GM10847 (cell line): ENCODE data around the gene CKAP2L.

ENCODE experiments used
- POLR2A ChIP-seq: IDR thresholded peaks from 2 replicates; pipeline ENCODE4 v1.6.1; 2011; ENCODE audit not compliant: insufficient read length; ENCODE audit errors: extremely low read depth

CKAP2L gene

DNA sequence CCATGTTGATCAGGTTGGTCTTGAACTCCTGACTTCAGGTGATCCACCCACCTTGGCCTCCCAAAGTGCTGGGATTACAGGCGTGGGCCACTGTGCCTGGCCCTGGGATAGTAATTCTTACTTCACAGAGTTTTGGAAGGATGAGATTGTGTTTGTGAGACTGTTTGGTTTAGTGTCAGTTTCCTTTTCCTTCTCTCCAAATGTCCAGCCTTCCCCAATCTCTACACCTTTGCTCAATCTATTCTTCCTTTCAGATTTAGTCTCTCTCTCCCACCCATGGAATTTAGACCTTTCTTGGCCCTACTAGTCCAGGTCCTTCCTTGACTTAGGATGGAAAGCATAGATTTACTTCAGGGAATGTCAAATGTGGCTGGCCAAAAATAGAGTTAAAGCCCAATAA, 32.1 kb upstream of the CKAP2L start:
- no peak for TF ChIP-seq POLR2A

DNA sequence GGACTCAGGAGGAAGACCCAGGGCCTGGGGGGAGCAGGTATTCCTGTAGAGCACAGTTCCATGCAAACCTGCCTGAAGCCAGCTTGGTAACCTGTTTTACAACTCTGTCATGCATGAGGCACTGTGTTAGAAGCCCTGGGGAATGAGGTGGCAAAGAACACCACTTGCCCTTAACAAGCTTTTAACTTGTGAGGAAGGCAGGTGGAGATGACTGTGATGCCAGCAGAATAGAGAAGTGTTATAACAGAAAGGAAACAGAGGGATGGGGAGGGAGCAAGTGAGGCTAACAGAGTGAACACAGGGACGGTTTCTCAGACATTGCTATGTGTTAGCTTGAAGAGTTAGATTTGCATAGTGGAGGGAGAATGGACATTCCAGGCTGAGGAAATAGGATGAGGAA, 31.4 kb upstream of the CKAP2L start:
- TF ChIP-seq POLR2A: no peak

DNA sequence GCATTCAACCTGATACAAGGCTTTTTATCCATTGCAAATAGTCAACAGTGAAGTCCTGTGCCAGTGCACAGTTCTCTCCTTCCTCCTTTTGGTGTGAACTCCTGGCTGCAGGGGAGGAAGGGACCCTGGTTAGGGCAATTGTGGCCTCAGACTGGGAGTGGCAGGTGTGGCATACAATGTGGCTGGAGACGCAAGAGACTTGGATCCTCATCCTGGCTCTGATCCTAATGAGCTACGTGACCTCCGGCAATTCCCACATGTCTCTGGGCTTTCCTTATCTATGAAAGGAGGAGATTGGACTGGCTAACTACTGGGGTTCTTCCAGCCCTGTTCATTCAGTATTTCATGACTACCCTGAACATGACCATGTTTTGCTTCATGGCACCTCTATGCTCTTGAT, 30.4 kb upstream of the CKAP2L start:
- no peak for TF ChIP-seq POLR2A

DNA sequence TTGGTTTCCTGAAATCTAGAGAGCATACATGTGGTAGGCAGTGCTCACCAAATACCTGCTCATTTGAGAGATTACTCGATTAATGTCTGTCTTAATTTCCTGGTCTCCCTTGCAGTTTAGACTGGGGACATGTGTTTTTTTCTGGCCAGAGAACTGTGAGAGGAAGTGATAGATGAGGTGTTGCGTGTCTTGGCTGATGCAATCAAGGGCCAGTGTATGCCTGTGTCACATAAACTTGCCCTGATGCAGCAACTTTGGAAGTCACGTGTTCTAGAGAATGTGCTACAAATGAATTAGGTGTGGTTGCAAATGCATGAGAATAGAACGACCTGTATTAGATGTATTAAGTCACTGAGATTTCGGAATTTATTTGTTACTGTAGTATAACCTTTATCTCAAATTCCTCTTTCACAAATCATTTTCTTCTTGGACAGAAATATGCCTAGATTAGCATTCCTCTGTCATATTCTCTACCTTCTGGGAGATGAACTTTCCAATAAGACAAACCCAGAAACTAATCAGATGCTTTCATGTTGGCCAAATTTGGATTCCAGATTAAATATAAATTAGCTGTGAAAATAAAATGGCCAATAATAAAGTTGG, 29.8 kb upstream of the CKAP2L start:
- no peak for TF ChIP-seq POLR2A

DNA sequence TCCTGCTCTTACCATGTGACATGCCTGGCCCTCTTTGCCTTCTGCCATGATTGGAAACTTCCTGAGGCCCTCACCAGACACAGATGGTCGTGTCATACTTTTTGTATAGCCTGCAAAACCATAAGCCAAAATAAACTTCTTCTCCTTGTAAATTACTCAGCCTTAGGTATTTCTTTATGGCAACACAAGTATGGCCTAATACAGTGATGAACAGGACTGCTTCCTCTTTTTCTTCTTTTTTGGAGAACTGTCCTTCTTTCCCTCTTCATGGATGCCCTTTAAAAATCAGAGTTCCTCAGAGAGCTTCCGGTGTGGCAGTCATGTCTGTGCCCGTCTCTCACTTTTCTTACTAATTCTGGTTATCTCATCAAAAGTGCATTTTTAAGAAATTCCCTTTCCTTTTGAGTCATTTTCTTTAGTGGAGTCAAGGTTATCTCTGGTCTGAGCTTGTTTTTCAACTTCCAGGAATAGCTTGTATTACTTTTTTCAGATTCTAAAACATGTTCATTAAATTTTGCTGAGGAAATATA, 29.1 kb upstream of the CKAP2L start:
- TF ChIP-seq POLR2A: no peak

DNA sequence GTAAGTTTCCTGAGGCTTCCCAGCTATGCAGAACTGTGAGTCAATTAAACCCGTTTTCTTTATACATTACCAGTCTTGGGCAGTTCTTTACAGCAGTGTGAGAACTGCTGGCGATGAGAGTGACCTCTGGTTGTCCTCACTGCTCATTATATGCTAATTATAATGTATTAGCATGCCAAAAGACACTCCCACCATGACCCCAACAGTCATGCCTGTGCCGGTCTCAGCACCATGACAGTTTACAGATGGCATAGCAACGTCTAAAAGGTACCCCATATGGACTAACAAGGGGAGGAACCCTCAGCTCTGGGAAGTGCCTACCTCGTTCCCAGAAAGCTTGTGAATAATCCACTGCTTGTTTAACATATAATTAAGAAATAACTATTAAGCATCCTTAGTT, 28.0 kb upstream of the CKAP2L start:
- TF ChIP-seq POLR2A: no peak

DNA sequence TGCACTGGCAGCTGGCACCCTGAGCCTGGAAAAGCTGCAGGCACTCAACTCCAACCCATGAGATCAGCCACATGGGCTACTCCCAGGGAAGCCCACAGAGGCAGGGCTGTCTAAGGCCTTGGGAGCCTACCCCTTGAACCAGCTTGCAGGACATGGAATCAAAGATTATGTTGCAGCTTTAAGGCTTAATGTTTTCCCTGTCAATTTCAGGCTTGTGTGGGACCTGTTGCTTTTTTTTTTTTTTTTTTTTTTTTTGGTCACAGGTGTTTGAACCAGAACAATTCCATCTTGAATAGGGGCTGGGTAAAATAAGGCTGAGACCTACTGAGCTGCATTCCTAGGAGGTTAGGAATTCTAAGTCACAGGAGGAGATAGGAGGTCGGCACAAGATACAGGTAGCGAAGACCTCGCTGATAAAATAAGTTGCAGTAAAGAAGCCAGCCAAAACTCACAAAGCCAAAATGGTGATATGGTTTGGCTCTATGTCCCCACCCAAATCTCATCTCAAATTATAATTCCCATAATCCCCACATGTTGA, 27.4 kb upstream of the CKAP2L start:
- no peak for TF ChIP-seq POLR2A

DNA sequence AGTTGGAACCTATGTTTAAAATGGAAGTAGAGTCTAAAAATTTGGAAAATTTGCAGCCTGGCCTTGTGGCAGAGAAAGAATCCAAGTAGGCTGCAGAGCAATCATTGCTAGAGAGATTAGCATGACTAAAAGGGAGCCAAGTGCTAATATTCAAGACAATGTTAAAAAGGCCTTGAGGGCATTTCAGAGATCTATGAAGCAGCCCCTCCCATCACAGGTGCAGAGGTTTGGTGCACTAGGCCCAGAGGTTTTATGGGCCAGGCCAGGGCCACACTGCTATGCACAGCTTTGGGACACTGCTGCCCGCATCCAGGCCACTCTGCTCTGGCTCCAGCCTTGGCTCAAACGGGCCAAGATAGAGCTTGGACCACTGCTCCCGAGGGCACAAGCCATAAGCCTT, 26.6 kb upstream of the CKAP2L start:
- TF ChIP-seq POLR2A: no peak

DNA sequence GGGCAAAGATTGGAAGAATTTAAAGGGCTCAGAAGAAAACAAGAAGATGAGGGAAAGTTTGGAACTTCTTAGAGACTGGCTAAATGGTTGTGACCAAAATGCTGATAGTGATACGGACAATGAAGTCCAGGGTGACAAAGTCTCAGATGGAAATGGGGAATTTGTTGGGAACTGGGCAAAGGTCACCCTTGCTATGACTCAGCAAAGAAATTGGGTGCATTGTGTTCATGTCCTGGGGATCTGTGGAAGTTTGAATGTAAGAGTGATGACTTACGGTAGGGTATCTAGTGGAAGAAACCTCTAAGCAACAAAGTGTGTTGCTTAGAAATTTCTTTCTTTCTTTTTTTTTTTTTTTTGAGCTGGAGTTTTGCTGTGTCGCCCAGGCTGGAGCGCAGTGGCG, 25.9 kb upstream of the CKAP2L start:
- no peak for TF ChIP-seq POLR2A

DNA sequence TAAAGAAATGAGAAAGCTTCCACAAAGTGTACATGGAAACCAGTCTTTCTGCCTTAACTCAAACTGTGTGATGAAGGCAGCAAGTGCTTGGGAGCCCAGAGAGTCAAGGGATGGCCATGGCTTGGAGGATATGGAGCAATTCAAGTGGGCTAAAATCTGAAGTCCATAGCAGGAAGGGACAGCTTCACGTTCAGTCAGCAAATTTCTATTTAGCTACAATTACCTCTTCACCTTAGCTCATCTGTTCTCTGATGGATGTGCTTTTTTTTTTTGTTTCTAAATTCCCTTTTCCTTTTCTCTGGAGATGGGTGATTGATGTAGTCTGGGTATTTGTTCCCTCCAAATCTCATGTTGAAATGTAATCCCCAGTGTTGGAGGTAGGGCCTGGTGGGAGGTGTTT, 24.8 kb upstream of the CKAP2L start:
- no peak for TF ChIP-seq POLR2A

DNA sequence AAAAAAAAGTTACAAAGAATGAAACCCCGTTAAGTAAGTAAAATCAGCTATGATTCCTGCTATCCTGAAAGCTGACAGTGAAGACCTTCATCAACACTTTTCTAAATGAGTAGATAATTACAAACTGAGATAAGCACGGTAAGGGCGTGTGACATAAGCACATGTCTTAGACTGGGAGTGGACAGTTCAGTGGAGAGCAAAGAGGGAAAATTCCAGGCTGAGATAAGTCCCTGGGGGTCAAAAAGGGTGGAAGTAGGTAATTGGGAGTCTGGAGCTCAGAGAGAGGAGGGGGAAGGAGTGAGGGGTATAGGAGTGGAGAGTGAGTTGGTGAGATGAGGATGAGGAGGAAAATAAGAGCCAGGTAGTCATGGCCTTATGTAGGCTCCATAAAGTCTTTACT, 24.2 kb upstream of the CKAP2L start:
- no peak for TF ChIP-seq POLR2A

DNA sequence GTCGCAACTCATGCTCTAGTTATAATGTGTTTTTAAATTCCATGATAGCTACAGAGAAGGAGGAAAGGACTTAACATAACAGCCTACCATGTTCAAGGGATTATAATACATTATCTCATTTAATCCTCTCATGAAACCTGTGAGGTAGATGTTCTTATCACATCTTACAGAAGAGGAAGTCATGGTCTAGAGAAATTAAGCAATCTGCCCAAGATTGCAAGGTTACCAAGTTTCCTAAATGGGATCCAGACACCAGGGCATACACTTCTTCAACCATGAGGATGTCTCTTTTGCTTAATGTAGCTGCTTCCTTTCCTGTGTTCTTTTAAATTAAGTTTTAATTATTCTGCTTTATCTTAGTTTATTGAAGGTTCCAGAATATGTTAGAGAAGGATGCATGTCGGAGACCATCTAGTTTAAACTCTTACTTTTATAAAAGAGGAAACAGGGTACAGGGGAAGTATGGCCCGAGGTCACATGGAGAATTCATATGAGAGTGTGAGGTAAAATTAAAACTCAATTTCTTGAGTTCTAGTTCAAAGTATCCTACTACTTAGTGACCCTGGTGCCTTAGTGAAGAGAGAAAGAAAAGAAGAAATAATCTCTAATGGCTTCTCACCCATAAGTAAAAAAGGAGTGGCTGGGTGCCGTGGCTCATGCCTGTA, 23.5 kb upstream of the CKAP2L start:
- no peak for TF ChIP-seq POLR2A

DNA sequence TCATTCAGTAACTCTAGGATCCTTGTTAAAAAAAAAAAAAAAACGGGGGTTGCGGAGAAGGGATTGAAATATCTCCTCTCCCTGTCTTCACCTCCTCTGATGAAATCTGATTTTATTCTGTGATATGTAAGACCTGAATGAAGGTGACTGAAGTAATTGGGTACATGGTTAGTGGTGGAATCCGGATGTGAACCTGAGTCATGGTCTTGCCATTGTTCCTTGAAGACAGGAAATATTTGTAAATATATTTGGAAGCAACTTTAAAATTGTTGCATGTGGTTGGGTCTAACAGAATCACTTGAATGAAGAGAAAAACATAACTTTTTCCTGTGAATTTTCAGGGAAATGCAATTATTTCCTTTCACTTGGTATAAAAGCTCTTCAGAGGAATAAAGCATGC, 22.9 kb upstream of the CKAP2L start:
- TF ChIP-seq POLR2A: no peak

DNA sequence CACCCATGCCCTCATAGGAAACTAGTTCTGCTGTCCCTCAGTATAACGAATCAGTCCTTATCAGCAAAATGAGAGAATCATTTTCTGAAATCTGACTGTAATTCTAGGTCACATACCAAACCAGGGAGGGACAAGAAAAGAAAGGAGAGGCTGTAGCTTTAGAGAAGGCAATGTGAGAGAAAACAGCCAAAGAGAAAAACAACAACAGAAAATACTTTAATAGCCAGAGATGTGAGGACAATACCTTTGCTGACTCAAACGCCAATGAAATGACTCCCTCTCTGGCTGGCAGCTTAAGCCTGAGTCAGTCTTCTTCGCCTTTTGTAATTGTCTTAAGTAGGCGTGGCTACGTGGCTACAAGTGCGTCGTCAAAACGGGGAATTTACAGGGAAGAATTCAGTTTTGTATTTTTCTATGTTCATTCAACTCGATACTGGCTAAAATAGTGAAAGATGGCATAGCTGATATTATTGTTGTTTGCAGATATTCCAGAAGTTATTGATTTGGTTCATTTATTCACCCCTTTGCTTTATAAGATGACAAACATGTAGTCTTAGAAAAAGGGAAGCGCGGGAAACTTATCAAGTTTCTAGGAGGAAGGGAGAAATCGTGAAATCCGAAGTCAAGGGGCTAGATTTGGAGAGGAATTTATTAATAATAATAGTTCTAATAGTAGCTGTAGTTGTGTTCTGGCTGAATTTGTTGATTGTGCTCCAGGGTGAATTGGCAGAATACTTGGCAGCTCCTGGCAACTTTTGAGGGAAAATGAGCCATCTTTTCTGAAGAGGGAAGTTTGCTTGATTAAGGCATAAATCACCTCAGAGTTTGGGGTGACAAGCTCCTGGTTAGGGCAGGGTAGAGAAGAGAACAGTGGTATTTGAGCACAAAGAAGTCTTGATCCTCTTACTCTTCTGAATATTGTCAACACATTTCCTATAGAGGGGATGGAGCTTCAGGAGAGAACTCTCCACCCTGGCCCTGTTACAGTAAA, 20.1 kb upstream of the CKAP2L start, which contains the start of gene IL1A:
IL1A (minus strand) TSS at position 295 of the 991 bp plus-strand sequence. CDS start 723 bp downstream, outside the sequence.
- TF ChIP-seq POLR2A: no peak

DNA sequence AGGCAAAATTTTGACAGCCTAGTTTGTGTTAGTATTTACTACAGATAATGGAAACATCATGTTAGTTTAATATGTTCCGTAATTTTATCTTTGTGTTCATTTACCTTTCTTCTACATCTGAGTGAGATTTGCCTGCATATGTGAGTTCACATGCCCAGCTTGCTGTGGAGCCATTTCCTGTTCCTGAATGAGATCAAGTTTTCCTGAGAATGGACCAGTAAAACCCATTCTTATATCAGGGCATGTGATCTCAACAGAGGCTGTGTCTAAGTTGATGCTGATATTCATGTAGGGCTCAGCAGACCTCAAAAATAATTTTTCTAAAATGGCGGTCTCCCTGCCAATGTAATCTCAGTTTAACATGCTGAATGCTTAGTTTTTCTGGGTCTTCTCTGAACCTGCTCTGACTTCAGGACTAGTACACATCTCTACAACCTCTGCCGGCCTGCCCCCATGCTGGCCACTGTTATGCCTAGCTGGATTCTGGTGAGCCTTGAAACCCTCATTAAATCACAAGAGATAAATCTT, 18.8 kb upstream of the CKAP2L start:
- no peak for TF ChIP-seq POLR2A
